H9 (cell line): ENCODE data around the gene BBIP1. TPM values are rescaled to one million over a fixed set of nuclear protein-coding genes. Genes with fewer than 3 reads are reported as not detected.

Source experiments
- DNase-seq: peaks from one replicate; pipeline ENCODE4 v3.0.0-alpha.2; 2017
- H2AFZ ChIP-seq: one replicate; pipeline ENCODE4 v1.6.1; 2013; ENCODE audit warnings: mild to moderate bottlenecking, low read length, control low read depth, moderate library complexity
- H2AK5ac ChIP-seq: 2 replicates; pipeline ENCODE4 v1.6.1; 2013; ENCODE audit warnings: low read length, control low read depth, mixed read lengths; ENCODE audit not compliant: insufficient read length
- H2BK120ac ChIP-seq: one replicate; pipeline ENCODE4 v1.6.1; 2013; ENCODE audit warnings: low read depth, mild to moderate bottlenecking, low read length, control low read depth, inconsistent platforms; ENCODE audit not compliant: poor library complexity, severe bottlenecking
- H2BK12ac ChIP-seq: 2 replicates; pipeline ENCODE4 v1.6.1; 2013; ENCODE audit warnings: low read length, control low read depth, mixed read lengths, low read depth; ENCODE audit not compliant: insufficient read length
- H2BK15ac ChIP-seq: 2 replicates; pipeline ENCODE4 v1.6.1; 2013; ENCODE audit warnings: low read depth, low read length, control low read depth
- H2BK20ac ChIP-seq: one replicate; pipeline ENCODE4 v1.6.1; 2013; ENCODE audit warnings: low read depth, mild to moderate bottlenecking, low read length, control low read depth, inconsistent platforms; ENCODE audit not compliant: poor library complexity, severe bottlenecking
- H2BK5ac ChIP-seq: 2 replicates; pipeline ENCODE4 v1.6.1; 2013; ENCODE audit warnings: low read length, control low read depth, mixed read lengths; ENCODE audit not compliant: insufficient read length
- H3K14ac ChIP-seq: 2 replicates; pipeline ENCODE4 v1.6.1; 2013; ENCODE audit warnings: low read length, control low read depth; ENCODE audit not compliant: insufficient read depth
- H3K18ac ChIP-seq: 2 replicates; pipeline ENCODE4 v1.6.1; 2013; ENCODE audit warnings: low read depth, mild to moderate bottlenecking, mixed read lengths, low read length, control low read depth; ENCODE audit not compliant: insufficient read length
- H3K23ac ChIP-seq: 2 replicates; pipeline ENCODE4 v1.6.1; 2013; ENCODE audit warnings: low read length, control low read depth, mixed read lengths, low read depth; ENCODE audit not compliant: insufficient read length
- H3K23me2 ChIP-seq: 2 replicates; pipeline ENCODE4 v1.6.1; 2013; ENCODE audit warnings: low read depth, mild to moderate bottlenecking, mixed read lengths, low read length, control low read depth; ENCODE audit not compliant: insufficient read length, poor library complexity, severe bottlenecking
- H3K27ac ChIP-seq: 2 replicates; pipeline ENCODE4 v1.5.1; 2013; ENCODE audit warnings: low read length, control low read depth, mixed read lengths, low read depth; ENCODE audit not compliant: insufficient read length
- H3K27me3 ChIP-seq: 2 replicates; pipeline ENCODE4 v1.6.1; 2013; ENCODE audit warnings: low read length, control low read depth, inconsistent platforms; ENCODE audit not compliant: insufficient read depth
- H3K4ac ChIP-seq: 2 replicates; pipeline ENCODE4 v1.6.1; 2013; ENCODE audit warnings: low read depth, mild to moderate bottlenecking, control low read depth, inconsistent platforms, low read length, moderate library complexity
- H3K4me1 ChIP-seq: 2 replicates; pipeline ENCODE4 v1.6.1; 2013; ENCODE audit warnings: low read length, control low read depth, inconsistent platforms; ENCODE audit not compliant: insufficient read depth
- H3K4me2 ChIP-seq: 2 replicates; pipeline ENCODE4 v1.6.1; 2013; ENCODE audit warnings: low read length, control low read depth, mixed read lengths; ENCODE audit not compliant: insufficient read length, insufficient read depth
- H3K56ac ChIP-seq: 2 replicates; pipeline ENCODE4 v1.6.1; 2013; ENCODE audit warnings: low read depth, mild to moderate bottlenecking, mixed read lengths, low read length, control low read depth; ENCODE audit not compliant: insufficient read length
- H3K79me1 ChIP-seq: 2 replicates; pipeline ENCODE4 v1.6.1; 2013; ENCODE audit warnings: low read depth, mild to moderate bottlenecking, moderate library complexity, low read length, control low read depth, inconsistent platforms; ENCODE audit not compliant: insufficient read depth, poor library complexity, severe bottlenecking
- H3K79me2 ChIP-seq: 2 replicates; pipeline ENCODE4 v1.6.1; 2013; ENCODE audit warnings: low read length, control low read depth, inconsistent platforms; ENCODE audit not compliant: insufficient read depth
- H3K9ac ChIP-seq: 2 replicates; pipeline ENCODE4 v1.6.1; 2013; ENCODE audit warnings: low read length, control low read depth, mixed read lengths; ENCODE audit not compliant: insufficient read length; ENCODE audit errors: extremely low read depth
- H3K9me3 ChIP-seq: one replicate; pipeline ENCODE4 v1.6.1; 2013; ENCODE audit warnings: low read depth, low read length, inconsistent platforms; ENCODE audit not compliant: control insufficient read depth
- H3T11ph ChIP-seq: one replicate; pipeline ENCODE4 v1.6.1; 2013; ENCODE audit warnings: mild to moderate bottlenecking, low read length, control low read depth, inconsistent platforms
- H4K20me1 ChIP-seq: one replicate; pipeline ENCODE4 v1.6.1; 2013; ENCODE audit not compliant: control insufficient read depth, insufficient read length, insufficient read depth
- H4K5ac ChIP-seq: 2 replicates; pipeline ENCODE4 v1.6.1; 2013; ENCODE audit warnings: low read depth, mild to moderate bottlenecking, mixed read lengths, low read length, control low read depth; ENCODE audit not compliant: insufficient read length
- H4K8ac ChIP-seq: replicated peaks from 2 replicates; pipeline ENCODE4 v1.6.1; 2013; ENCODE audit warnings: low read length, control low read depth, mixed read lengths, low read depth; ENCODE audit not compliant: insufficient read length
- H4K91ac ChIP-seq: 2 replicates; pipeline ENCODE4 v1.6.1; 2013; ENCODE audit warnings: low read depth, mild to moderate bottlenecking, moderate library complexity, mixed read lengths, low read length, control low read depth; ENCODE audit not compliant: insufficient read length
- H3K27ac Mint-ChIP-seq, 3 experiments: 2 replicates in 2 of 3; 3 replicates in 1 of 3; pipeline ENCODE4 v1.8.0; 2020 to 2021; ENCODE audit warnings: mixed read lengths in 3 of 3, mild to moderate bottlenecking in 1 of 3, moderate library complexity in 1 of 3
- H3K27me3 Mint-ChIP-seq: 2 replicates; pipeline ENCODE4 v1.8.0; 2021; ENCODE audit warnings: low read depth, mild to moderate bottlenecking, moderate library complexity, mixed read lengths
- H3K36me3 Mint-ChIP-seq, 3 experiments: 2 replicates in 2 of 3; 3 replicates in 1 of 3; pipeline ENCODE4 v1.8.0; 2020 to 2021; ENCODE audit warnings: low read depth in 3 of 3, mixed read lengths in 3 of 3; ENCODE audit not compliant: insufficient read depth in 1 of 3
- H3K4me1 Mint-ChIP-seq, 2 experiments: 2 replicates each; pipeline ENCODE4 v1.8.0; 2020; ENCODE audit warnings: mixed read lengths in 2 of 2
- H3K4me3 Mint-ChIP-seq, 2 experiments: 2 replicates in 1 of 2; 3 replicates in 1 of 2; pipeline ENCODE4 v1.8.0; 2020 to 2021; ENCODE audit warnings: mild to moderate bottlenecking in 2 of 2, mixed read lengths in 2 of 2, moderate library complexity in 1 of 2
- H3K9me3 Mint-ChIP-seq, 2 experiments: 2 replicates in 1 of 2; 3 replicates in 1 of 2; pipeline ENCODE4 v1.8.0; 2020; ENCODE audit warnings: mild to moderate bottlenecking in 2 of 2, mixed read lengths in 2 of 2, moderate library complexity in 1 of 2
- WGBS: extraction: QIAGEN DNeasy Blood & Tissue Kit; methylation state at CpG from one replicate; pipeline ENCODE4 v1.1.7; 2013; ENCODE audit warnings: missing lambda C conversion rate, low lambda C conversion rate, mixed read lengths; ENCODE audit not compliant: insufficient read length; ENCODE audit errors: extremely low coverage; 5-methylcytosine and 5-hydroxymethylcytosine counted together
- total RNA-seq: library from RNA; stranded (reverse); gene quantifications from 2 replicates; pipeline ENCODE4 v1.2.1, GENCODE V29; 2021
- TF ChIP-seq, protein P1 (sequence below): fragments of 200-600 bp; sonication (generic); conservative IDR thresholded peaks from 3 replicates; pipeline ENCODE4 v1.8.0; 2021; ENCODE audit warnings: antibody characterized with exemption, mild to moderate bottlenecking

BBIP1 gene
- total RNA-seq, 1 experiment from 2014 or later = 18.8 TPM

DNA sequence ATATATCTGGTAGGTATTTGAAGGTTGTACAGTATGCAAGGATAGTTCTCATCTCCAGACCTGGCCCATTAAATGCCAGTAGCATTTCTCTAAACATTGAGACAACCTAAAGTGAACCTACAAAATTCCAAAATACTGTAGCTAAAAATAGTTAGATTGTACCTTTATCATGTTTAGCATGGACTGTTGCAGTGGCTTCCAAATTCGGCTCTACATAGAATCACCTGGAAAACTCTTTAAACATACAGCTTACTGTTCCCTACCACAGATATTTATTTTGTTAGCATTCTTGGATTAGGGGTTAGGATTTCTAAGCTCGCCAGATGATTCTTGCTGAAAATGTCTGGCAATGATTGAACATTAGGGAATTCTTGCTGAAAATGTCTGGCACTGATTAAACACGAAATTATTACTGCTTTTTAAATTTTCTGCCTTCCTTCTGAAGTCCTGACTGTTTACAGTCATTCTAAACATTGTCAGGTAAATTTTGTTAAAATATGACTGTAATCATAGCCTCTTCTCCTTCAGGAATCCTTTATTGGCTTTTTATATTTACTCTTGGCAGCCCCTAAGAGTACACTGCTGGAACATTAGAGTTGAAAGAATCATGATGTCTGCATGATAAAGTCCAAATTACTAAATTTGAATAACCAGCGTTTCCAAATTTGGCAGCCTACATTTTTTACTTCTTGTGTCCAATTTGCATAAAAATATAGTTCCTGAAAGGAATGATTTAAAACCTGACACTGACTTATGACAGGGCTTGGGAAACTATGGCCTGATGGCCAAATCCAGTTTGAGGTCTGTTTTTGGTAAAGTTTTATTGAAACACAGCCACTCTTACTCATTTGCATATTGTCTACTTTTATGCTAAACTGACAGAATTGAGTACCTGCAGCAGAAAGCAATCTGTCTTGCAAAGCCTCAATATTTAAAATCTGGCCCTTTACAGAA is 40.7 kb upstream of the BBIP1 start:
- no peak overlapping the region for H3K14ac ChIP-seq
- no peaks in the 10 kb centered on the region for H3K9me3 ChIP-seq
- H3K27ac Mint-ChIP-seq = no peak overlapping the region
- H3K4me3 Mint-ChIP-seq = no peak overlapping the region
- no peak overlapping the region for H3K9ac ChIP-seq
- DNase-seq = no peak
- no peak overlapping the region for H2BK5ac ChIP-seq
- no peak overlapping the region for H4K8ac ChIP-seq
- H3K4me2 ChIP-seq = no peak overlapping the region
- H3K79me2 ChIP-seq = peaks cover 2% of the 10 kb centered on the region; the same call in 1 of the 2 replicates
- H3K79me1 ChIP-seq = no peaks in the 10 kb centered on the region
- TF ChIP-seq, protein P1, sequence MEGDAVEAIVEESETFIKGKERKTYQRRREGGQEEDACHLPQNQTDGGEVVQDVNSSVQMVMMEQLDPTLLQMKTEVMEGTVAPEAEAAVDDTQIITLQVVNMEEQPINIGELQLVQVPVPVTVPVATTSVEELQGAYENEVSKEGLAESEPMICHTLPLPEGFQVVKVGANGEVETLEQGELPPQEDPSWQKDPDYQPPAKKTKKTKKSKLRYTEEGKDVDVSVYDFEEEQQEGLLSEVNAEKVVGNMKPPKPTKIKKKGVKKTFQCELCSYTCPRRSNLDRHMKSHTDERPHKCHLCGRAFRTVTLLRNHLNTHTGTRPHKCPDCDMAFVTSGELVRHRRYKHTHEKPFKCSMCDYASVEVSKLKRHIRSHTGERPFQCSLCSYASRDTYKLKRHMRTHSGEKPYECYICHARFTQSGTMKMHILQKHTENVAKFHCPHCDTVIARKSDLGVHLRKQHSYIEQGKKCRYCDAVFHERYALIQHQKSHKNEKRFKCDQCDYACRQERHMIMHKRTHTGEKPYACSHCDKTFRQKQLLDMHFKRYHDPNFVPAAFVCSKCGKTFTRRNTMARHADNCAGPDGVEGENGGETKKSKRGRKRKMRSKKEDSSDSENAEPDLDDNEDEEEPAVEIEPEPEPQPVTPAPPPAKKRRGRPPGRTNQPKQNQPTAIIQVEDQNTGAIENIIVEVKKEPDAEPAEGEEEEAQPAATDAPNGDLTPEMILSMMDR = no peak
- H3K23me2 ChIP-seq = no peaks in the 10 kb centered on the region
- H3K27ac ChIP-seq = no peak overlapping the region
- H3K9me3 Mint-ChIP-seq = no peaks in the 10 kb centered on the region
- no peaks in the 10 kb centered on the region for H3K27me3 Mint-ChIP-seq
- no peaks in the 10 kb centered on the region; the same call in 1 of the 2 replicates for H3K4me1 ChIP-seq
- H4K91ac ChIP-seq = no peak overlapping the region
- no peak overlapping the region for H3T11ph ChIP-seq
- no peaks in the 10 kb centered on the region for H3K36me3 Mint-ChIP-seq
- WGBS = no CpG with 5 or more reads among the region's 4 CpGs
- peaks cover 0 to 7% of the 10 kb centered on the region in 2 experiments; a peak in 1 of 4 replicates for H3K4me1 Mint-ChIP-seq
- H2BK15ac ChIP-seq = no peak overlapping the region
- no peak overlapping the region for H2BK20ac ChIP-seq
- no peak overlapping the region for H3K18ac ChIP-seq
- H3K27me3 ChIP-seq = no peaks in the 10 kb centered on the region
- no peak overlapping the region for H2AK5ac ChIP-seq
- no peak overlapping the region for H2BK120ac ChIP-seq
- no peaks in the 10 kb centered on the region for H4K20me1 ChIP-seq
- no peak overlapping the region for H2BK12ac ChIP-seq
- H4K5ac ChIP-seq = no peak overlapping the region
- no peak overlapping the region for H2AFZ ChIP-seq
- H3K4ac ChIP-seq = no peak overlapping the region
- no peak overlapping the region for H3K23ac ChIP-seq
- H3K56ac ChIP-seq = no peak overlapping the region
